ENCODE data around the gene MAP3K5.

MAP3K5 gene

DNA sequence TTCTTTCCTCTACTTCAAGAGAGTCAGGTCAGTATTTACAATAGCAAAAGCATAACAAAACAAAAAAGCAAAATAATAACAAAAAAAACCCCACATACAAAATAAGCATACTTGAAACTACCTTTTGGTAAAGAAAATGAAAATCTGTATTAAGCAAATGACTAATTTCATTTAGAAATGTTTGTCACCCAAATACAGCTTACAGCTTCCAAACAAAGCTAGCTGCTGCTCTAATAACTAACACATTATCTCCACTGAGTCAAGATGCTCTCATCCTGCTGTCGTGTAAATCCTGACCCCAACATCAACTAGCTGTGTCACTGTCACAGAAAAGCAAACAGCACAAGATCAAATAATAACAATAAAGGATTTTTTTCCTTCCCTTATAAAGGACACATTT, 263.8 kb downstream of the MAP3K5 start:
- DNase-seq, result no peak

DNA sequence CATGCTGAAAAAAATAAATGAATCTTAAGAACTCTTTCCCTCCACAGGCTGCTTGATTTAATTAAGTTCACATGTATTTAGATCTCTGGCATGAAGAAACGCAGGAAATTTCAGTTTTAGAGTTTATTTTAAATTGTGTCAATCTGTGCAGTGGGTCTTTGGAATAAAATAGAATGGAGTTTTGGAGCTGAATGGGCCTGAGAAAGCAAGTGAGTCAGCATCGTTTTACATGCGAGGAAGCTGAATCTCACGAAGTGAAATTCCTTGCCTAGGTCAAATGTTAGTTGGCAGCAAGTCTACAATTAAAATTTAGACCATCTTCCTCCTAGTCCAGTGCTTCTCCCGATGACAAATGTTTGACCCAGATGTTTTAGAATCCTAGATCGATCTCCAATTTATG, 264.4 kb downstream of the MAP3K5 start:
- no peak for DNase-seq

DNA sequence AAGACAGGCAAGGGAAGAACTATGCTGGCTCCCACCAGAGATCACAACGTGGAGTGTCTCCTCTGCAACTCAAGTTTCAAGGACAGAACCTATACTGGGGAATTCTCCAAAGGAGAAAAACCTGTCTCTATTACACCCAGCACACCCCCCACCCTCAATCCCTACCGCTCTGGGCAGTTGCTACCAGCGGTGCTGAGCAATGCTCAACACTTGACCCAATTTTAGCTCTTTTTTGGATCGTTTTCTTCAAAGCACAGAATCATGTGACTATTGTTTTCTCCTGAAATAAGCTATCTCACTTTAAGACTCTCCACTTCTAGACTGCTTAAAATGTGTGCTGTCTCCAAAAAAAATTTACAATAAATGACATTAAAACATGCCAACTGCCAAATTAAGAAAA, 265.3 kb downstream of the MAP3K5 start:
- DNase-seq, result no peak

DNA sequence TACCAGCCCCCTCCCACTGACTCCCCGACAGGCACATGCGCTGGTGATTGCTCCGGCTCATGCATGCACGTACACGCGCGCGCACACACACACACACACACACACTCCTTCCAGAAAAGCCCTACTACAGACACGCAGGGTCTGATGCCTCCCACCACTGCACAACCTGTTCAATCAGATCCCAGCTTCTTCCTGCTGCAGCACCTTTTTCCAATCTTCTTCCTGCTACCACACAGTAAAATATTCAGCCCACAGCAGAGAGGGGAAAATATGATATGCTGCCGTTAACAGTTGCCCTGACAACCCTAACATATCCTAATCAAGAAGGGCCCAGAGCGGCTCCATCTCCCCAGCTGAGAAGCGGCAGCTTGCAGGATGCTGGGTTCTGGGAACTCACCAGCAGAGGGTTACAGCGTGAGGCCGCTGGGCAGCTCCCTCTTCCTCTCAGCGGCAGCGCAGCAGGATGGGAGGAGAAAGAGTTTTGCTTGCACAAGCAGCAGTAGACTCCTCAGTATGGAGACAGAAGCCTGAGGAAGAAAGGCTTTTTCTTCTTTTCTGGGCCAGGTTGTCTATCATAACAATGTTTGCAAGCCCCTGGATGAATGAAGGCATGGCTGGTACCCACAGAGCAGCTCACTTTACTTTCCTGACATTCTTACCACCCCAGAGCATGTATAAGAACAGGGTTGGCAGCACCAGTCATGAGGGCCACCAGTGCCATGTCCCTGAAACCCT, 265.9 kb downstream of the MAP3K5 start:
- no peak for DNase-seq

DNA sequence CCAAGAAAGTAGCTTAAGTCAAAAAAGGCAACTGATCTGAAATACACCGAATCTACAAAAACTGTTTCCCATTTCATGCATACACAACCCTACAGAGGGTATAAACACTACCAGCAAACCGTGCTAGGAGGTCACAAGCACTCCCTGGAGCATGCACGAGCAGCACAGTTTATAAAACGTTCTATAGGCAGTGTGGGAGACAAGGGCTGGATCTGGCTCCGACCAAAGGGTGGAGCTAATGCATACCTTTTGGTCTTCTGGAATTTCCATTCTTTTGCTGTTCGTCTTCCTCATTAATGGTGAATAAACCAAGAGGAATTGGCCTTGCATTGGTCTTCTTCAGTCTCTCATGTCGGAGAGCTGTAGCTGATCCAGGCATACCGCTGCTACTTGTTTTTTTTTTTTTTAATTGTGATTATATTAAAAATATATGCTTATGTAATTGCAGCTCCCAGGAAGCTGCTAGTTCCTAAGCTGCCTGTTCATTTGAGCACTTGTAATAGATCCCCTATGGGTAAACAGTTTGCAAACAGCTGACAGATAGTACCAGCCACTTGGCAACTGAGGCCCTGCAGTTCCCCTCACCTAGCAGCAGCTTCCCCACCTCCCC, 266.6 kb downstream of the MAP3K5 start:
- DNase-seq, result no peak

DNA sequence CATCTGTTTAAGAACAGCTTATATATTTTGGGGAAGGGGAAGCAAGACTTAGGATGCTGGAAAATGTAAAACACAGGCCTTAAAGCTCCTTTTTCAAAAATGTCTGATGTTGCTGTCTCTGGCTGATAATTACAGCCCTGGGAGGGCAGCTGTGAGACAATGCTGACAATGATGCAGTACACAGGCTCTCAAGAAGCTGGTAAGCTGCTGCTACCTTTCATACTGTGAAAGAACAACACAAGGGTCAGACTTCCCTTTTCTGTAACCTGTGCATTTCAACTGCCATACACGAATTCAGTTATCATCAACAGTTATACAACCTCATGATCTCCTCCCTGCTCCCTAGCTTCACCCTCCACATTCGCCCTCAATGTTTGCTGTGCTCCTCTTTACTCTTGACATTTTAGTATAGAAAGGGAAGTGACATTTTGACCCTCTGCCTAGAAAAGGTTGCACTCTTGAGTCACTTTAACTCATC, 267.3 kb downstream of the MAP3K5 start:
- DNase-seq, result no peak

DNA sequence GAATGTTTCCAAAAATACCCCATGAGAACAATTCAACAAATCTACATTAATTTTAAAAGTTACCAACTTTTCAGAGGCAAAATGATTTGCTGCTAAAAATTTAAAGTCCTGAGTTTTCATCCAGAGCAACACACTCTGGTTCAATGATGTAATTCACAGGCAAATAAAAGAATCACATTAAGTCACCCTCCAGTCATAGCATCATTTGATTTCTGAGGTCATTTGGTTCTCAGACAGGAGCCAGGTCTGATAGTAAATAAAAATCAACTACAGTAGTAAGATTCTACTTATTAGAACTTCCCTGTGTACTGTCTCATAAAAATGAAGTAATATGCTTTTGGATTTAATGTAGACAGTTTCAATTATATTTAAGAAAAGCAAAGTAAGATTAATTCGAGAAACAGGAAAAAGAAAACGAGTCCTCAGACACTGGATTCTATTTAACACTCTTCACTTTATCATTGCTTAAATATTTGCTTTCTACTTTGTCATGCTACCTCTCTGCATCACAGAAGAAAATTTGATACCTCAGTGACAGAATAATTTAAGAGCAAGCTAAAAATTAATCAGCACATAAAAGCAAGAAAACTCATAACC, 267.8 kb downstream of the MAP3K5 start:
- no peak for DNase-seq

DNA sequence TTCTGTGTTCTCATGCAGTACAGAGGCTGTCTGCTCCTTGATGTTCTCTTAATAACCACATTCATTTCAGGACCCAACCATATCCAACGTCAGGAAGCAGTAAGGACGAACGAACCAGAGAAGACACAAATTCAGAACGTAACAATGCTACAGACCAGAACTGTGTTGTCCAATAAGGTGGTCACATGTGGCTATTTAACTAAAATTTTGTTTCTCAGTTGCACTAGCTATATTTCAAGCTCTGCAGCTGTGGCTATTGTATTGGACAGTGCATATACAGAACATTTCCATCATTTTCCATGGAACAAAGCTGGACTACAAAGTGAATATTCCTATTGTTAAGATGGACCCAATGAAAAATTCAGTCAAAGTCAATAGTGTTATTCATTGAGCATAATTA, 269.1 kb downstream of the MAP3K5 start:
- DNase-seq, result no peak

DNA sequence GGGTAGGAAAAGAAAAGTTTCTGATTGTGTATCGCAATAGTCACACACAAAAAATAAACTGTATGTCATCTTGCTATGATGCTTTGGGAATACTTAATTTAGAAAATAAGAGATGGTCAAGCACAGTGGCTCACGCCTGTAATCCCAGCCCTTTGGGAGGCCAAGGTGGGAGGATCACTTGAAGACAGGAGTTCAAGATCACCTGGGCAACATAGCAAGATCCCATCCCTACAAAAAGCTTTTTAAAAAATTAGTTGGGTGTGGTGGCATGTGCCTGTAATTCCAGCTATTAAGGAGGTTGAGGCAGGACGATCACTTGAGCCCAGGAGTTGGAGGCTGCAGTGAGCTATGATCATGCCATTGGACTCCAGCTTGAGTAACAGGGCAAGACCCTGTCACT, 269.6 kb downstream of the MAP3K5 start:
- no peak for DNase-seq

DNA sequence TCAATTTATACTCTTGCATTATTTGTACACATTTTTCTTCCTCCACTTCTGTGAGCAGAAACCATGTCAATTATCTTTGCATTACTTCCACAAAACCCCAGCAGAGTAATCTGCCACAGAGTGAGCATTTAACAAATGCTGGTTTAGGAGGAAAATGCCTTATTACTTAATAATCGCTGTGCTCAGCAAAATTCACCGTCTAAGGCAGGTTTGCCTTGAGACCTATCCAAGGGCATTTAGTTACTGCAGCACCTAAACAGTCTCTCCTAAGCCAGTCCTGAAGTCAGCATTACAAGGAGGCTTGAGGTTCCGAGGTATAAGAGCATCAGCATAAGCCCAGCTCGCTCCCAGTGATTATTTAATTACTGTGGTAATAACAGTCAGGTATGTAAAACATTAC, 270.4 kb downstream of the MAP3K5 start:
- DNase-seq, result no peak

DNA sequence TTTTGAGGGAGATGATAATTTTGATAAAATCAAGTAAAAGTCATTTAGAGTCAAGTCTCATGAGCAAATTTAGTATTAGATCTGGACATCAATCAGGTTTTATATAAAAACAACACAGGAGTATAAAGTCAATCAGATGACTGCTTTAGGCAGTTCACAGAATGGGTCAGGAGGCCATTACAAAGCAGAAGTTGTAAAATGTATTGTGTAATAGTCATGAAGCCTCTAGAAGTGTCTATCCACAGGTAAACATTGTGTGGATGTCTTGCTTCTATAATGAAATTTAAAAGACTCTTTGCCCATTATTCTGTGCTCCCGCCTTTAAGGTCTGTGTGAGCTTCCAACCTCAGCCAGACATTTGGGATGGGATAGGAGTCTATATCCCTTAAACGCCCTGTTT, 270.9 kb downstream of the MAP3K5 start:
- DNase-seq, result no peak

DNA sequence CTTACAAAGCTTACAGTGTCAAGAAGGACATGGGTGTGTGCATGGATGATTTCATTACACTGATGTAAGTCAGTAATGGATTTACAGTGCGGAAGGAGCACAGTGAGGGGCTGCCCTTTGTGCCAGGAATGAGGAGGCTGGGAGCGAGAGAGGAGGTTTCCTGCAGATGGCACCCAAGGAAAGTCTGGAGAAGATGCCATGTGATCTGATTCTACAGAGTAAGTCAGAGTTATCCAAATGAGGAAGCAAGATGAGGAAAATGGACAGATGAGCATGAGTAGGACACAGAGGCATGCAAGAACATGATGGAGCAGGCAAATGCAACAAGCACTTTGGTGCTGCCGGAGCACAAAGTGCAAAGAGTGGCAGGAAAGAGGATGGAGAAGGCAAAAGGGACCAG, 271.8 kb downstream of the MAP3K5 start:
- no peak for DNase-seq

DNA sequence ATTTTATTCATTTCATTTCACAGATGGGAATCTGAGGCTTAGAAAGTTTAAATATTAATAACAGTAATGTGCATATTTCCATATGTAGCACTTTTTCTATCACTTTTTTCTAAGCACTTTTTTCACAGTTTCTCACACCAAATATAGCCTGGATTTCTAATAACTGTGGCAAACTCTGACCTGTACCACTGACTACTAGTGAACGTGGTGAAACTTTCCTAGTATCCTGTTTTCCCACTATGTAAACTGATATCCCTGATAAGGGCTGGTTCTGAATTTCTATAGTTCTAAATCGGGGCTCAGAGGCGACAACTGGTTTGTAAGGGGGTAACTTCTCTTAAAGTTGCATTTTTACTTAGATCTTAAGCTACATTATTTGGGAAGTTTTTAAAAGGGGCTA, 274.7 kb downstream of the MAP3K5 start:
- no peak for DNase-seq

DNA sequence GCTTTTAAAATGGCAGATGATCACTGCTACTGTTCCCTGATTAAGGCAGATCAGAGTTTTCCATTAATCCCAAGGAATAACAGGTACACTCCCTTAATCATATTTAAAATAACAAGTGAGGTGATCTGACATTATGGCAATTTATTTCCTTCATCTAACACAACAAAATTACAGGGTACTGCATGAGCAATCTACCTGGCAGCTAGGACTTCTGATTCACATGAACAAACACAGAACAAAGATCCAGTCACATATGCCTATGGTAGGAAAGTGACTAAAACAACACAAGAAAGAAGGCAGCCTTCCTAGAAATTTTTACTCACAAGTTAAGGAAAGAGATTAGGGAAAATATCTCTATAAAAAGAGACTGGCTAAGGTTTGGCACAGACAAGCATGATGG, 275.3 kb downstream of the MAP3K5 start:
- DNase-seq, result no peak

DNA sequence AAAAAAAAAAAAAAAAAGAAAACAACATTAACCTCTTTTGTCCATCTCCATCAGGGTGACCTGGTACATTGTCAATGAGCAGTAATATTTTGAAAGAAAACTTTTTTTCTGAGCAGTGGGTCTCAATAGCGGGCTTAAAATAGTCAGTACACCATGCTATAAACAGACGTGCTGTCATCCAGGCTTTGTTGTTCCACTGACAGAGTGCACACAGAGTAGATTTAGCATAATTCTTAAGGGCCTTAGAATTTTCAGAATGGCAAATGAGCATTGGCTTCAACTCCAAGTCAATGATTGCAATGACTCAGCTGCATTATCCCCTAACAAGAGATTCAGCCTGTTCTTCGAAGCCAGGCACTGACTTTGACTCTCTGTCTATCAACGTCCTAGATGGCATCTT, 277.7 kb downstream of the MAP3K5 start:
- DNase-seq, result no peak

DNA sequence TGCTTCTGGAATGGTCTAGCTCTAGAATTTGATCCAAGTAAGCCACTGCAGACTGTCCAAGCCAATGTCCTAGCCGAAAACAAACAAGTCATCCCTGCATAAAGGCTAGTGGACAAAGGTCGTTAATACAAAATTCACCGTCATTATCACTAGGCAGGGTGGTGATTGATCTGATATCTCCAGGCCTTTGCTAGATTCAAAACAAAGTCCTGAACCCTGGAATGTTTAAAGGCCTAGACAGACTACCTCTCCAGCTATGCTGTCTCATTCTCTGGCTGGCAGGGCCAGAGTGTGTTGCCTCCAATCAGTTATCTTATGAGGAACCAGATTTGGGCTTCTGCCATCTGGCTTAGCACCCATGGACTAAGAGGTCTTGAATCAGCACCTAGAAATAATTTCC, 280.4 kb downstream of the MAP3K5 start:
- no peak for DNase-seq

DNA sequence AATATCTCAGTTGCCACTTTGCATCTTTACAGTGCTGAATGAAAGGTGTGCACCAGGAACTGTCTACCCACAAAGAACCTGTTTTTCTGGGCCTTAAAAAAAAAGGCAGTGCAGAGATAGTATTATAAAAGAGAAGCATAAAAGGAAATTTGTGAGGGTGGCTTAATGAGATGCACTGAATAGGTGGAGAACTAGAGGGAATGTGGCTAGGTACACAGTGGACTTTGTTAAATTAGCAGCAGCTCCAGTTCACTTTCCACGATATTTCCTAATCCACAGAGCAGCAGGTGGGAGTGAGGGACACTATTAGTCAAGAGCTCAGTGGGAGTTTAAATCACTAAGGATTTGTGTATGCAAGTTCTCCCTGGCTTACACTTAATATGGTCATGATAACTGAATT, 280.9 kb downstream of the MAP3K5 start:
- no peak for DNase-seq

DNA sequence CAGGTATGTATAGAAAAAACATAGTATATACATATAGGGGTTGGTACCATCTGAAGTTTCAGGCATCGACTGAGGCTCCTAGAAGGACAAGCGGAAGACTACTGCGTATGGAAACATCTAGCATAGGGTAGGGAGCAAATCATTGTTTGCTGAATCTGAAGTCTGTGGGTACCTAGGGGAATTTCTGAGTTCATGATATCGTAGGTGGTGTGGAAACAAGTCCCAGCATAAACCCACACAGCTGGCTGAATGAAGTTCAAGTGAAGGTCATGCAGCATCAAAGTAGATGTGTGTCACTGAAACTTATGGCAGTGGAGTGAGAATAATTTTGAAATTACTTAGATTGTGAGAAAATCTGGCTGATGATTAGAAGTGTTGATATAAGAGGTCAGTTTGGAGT, 281.5 kb downstream of the MAP3K5 start:
- DNase-seq, result no peak

DNA sequence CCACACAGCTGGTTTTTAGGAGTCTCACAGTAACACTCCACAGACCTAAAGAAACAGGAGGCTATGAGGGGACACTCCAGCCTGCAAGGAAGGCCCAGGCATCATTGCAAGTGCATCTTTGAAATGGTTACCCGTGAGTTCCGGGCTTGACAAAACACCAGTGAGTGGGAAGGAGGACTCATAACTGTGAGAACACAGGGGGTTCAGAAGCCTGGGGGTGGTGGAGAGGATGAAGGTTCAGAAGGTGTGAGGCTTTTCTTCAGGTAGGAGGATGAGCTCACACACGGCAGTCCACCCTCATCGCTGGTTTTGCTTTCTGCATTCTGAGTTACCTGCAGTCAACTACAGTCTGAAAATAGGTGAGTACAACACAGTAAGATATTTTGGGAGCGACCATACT, 282.0 kb downstream of the MAP3K5 start:
- DNase-seq, result no peak

DNA sequence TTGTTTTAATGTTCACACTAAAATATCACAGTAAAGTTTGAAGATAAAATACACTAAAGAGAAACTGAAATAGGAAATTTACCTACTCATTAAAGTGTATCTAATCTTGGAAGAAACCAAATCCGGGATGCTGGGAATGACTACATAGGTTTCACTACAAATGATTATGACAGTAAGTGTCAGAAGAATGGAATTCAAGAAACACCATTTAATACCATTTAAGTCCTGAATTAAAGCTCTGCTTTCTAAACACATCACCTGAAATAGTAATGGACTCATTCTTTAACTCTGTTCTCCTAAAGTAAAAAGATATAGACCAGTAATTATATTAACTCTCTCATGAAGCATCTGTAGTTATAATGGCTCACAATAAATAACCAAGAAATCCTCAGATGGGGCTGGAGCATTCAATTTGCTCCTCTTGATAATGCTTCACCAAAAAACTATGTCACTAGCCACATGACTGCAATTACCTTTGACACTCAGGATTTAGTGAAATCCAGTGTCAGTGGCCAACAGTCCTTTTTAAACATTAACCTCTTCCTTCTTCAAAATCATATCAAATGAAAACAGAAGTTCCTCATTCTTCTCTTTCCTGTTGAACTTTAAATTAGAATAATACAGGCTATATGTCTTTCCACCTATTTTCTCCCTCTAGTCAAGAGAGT, 283.4 kb downstream of the MAP3K5 start:
- DNase-seq, result no peak
